PFSK-1 (cell line): ENCODE results near the gene USF3. TPM values are rescaled to one million over a fixed set of nuclear protein-coding genes. Genes with fewer than 3 reads are reported as not detected.

Experiments used
- FOXP2 ChIP-seq: optimal IDR thresholded peaks from 2 replicates; pipeline ENCODE3; 2011; ENCODE audit warnings: borderline replicate concordance, control low read depth, inconsistent platforms; ENCODE audit not compliant: insufficient read depth; ENCODE audit errors: extremely low read length, extremely low read depth
- POLR2AphosphoS5 ChIP-seq: IDR thresholded peaks from 2 replicates; pipeline ENCODE4 v1.6.1; 2012; ENCODE audit warnings: low read depth, mild to moderate bottlenecking, control low read depth, low read length, moderate library complexity
- SIN3A ChIP-seq: IDR thresholded peaks from 2 replicates; pipeline ENCODE4 v1.6.1; 2012; ENCODE audit warnings: mild to moderate bottlenecking, low read length, moderate library complexity, borderline replicate concordance; ENCODE audit not compliant: insufficient read depth
- TAF1 ChIP-seq: IDR thresholded peaks from 2 replicates; pipeline ENCODE4 v1.6.1; 2012; ENCODE audit warnings: low read length, control low read depth, borderline replicate concordance; ENCODE audit not compliant: insufficient read depth
- polyA plus RNA-seq: library from polyadenylated mRNA; unstranded; fragments of >200 nt; gene quantifications from one replicate; pipeline ENCODE4 v1.2.1, GENCODE V29; 2012; ENCODE audit warnings: low read depth, missing spikeins; ENCODE audit not compliant: insufficient read length
- TF ChIP-seq, protein P1 (sequence below), 2 experiments: IDR thresholded peaks; 2 replicates each; pipeline versions ENCODE4 v1.6.1 to v1.8.0; 2011 to 2012; ENCODE audit warnings: low read depth in 2 of 2, low read length in 2 of 2, control low read depth in 1 of 2, inconsistent platforms in 1 of 2, mild to moderate bottlenecking in 1 of 2, moderate library complexity in 1 of 2; ENCODE audit not compliant: insufficient read depth in 1 of 2

USF3 gene, protein sequence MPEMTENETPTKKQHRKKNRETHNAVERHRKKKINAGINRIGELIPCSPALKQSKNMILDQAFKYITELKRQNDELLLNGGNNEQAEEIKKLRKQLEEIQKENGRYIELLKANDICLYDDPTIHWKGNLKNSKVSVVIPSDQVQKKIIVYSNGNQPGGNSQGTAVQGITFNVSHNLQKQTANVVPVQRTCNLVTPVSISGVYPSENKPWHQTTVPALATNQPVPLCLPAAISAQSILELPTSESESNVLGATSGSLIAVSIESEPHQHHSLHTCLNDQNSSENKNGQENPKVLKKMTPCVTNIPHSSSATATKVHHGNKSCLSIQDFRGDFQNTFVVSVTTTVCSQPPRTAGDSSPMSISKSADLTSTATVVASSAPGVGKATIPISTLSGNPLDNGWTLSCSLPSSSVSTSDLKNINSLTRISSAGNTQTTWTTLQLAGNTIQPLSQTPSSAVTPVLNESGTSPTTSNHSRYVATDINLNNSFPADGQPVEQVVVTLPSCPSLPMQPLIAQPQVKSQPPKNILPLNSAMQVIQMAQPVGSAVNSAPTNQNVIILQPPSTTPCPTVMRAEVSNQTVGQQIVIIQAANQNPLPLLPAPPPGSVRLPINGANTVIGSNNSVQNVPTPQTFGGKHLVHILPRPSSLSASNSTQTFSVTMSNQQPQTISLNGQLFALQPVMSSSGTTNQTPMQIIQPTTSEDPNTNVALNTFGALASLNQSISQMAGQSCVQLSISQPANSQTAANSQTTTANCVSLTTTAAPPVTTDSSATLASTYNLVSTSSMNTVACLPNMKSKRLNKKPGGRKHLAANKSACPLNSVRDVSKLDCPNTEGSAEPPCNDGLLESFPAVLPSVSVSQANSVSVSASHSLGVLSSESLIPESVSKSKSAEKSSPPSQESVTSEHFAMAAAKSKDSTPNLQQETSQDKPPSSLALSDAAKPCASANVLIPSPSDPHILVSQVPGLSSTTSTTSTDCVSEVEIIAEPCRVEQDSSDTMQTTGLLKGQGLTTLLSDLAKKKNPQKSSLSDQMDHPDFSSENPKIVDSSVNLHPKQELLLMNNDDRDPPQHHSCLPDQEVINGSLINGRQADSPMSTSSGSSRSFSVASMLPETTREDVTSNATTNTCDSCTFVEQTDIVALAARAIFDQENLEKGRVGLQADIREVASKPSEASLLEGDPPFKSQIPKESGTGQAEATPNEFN (N-terminal part only)
- 0.67 TPM for polyA plus RNA-seq

DNA sequence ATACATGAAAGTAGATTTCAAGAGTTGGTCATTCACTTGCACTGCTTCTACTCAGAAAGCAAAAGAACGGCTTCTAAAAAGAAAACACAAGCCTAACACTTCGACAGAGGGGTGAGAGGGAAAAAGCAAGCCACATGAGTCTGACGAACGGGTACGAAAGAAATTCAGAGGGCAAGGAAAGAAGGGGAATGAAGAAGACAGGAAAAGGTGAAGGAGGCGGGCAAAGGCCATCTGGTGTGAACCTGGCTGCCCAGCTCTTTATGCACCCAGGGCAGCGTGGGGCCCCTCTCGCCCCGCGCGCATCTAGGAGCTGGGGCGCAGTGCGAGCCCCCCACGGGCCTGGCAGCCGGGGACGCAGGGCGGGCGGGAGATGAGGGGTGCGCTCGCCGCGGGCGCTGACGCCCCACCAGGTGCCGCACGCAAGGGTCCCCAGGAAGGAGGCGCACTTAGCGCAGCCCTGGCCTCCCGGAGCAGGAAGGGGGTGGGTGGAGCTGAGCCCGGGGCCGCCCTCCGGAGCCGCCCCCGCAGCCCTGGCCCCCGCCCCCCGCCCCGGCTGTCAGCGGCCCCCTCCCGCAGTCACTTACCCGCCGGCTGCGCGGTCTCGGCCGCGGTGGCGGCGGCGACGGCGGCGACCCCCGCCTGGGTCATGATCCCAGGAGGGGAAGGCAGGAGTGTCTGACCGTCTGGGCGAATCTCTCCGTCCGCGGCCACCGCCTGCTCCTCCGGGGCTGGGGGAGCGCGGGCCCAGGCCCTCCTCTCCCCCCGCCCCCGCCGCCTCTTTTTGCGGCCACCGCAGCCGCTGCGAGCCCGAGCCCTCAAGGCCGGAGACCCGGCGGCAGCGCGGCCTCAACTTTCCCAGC lies at the start of gene USF3:
Gene USF3 (minus strand): TSS at position 857 of the 860 bp plus-strand sequence. CDS start 21,764 bp downstream, outside the sequence.
- TF ChIP-seq SIN3A (no peak), TAF1 (no peak), FOXP2 (no peak), POLR2AphosphoS5 (no peak; the same call in 1 of the 2 replicates)
- TF ChIP-seq, protein P1, sequence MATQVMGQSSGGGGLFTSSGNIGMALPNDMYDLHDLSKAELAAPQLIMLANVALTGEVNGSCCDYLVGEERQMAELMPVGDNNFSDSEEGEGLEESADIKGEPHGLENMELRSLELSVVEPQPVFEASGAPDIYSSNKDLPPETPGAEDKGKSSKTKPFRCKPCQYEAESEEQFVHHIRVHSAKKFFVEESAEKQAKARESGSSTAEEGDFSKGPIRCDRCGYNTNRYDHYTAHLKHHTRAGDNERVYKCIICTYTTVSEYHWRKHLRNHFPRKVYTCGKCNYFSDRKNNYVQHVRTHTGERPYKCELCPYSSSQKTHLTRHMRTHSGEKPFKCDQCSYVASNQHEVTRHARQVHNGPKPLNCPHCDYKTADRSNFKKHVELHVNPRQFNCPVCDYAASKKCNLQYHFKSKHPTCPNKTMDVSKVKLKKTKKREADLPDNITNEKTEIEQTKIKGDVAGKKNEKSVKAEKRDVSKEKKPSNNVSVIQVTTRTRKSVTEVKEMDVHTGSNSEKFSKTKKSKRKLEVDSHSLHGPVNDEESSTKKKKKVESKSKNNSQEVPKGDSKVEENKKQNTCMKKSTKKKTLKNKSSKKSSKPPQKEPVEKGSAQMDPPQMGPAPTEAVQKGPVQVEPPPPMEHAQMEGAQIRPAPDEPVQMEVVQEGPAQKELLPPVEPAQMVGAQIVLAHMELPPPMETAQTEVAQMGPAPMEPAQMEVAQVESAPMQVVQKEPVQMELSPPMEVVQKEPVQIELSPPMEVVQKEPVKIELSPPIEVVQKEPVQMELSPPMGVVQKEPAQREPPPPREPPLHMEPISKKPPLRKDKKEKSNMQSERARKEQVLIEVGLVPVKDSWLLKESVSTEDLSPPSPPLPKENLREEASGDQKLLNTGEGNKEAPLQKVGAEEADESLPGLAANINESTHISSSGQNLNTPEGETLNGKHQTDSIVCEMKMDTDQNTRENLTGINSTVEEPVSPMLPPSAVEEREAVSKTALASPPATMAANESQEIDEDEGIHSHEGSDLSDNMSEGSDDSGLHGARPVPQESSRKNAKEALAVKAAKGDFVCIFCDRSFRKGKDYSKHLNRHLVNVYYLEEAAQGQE (IDR thresholded peaks at IDR 0.05; ENCODE audit: insufficient read depth in 1 of 2, low read depth in 2 of 2, low read length in 2 of 2) = no peak

DNA sequence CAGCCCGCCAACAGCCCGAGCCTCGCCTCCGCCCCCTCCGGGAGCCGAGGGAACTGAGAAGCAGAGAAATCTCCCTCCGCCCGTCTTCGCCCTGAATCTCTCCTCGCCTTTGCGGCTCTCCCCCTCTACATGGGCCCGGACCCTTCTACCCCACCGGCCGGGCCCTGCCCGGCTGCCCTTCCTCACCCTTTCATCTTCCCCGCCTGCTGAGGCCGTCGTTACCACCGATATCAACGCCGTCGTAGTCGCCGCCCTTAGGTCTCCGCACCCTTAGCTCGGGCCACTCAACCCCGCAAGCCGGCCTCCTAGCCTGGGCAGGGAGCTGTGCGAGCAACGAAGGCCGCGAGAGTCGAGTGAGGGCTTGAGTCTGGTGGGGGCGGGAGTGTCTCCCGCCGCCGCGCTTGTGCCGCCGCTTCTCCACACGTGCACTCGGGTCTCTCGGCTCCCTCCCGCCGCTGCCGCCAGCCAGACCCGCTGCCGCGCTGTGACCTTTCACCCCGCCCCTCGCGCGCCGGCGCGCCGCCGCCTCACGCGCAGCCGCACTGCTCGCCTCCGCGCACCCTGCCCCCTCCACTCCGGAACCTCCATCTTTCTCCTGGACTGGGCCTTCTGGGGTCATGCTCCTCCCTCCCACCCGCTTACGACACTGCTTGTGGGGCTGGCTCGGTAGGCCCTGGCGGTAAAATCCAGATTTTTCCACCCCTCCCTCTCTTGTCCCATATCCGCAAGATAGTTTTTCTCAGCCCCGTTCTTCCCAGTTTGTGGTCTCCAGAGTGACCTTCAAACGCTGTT lies 49.5 kb upstream of the USF3 start, which contains the start of gene NAA50:
Gene NAA50 (minus strand): TSS at position 494 of the 792 bp plus-strand sequence. CDS start 300 bp downstream, at position 194.
- TF ChIP-seq TAF1 = no peak; the same call in 1 of the 2 replicates
- TF ChIP-seq, protein P1 (IDR thresholded peaks at IDR 0.05; ENCODE audit: insufficient read depth in 1 of 2, low read depth in 2 of 2, low read length in 2 of 2) = 0 out of 4 replicates have a peak, but pooled peaks of 1 of the 2 experiments have one; percentile 26
- TF ChIP-seq POLR2AphosphoS5 = peak; percentile 67

DNA sequence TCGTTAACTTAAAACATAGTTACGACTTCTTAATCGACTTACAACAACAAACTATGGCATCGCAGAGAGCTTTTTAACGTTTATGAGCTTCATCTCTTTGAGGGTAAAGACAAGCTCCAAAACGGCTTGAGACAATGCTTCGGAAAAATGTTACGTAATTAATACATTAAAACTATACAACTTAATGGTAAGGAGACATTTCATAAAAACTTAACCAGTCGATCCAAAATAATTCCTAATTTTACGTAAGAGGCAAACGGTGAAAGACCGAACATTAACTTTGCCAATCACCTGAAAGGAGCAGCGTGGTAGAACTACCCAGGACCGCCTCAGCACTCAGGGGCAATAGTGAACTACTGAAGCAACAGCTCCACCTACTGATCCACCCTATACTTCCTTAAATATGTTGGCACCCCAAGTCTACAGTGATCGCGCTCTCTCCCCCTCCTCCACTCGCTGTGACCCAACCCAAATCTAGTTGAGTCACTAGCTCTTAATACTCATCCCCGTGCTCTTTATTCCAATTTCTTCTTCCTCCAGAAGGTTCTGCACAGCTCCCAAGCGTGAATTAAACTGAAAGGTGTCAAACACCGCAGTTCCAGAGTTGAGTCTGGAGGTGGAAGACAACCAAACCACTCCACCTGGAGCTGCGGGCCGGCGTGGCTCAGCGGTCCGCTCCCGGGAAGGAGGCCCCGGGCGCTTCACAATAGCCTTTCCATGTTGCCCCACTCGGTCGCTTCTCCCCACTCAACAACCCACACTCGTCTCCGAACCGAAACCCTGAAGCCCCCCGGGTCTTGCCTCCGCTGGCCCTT lies 48.7 kb upstream of the USF3 start:
- TF ChIP-seq SIN3A (0 out of 2 replicates have a peak, but pooled peaks have one; percentile 20), TAF1 (no peak)
- TF ChIP-seq, protein P1 (IDR thresholded peaks at IDR 0.05; ENCODE audit: insufficient read depth in 1 of 2, low read depth in 2 of 2, low read length in 2 of 2) = no peak
